ENCODE data around the gene SRF.

The SRF gene

DNA sequence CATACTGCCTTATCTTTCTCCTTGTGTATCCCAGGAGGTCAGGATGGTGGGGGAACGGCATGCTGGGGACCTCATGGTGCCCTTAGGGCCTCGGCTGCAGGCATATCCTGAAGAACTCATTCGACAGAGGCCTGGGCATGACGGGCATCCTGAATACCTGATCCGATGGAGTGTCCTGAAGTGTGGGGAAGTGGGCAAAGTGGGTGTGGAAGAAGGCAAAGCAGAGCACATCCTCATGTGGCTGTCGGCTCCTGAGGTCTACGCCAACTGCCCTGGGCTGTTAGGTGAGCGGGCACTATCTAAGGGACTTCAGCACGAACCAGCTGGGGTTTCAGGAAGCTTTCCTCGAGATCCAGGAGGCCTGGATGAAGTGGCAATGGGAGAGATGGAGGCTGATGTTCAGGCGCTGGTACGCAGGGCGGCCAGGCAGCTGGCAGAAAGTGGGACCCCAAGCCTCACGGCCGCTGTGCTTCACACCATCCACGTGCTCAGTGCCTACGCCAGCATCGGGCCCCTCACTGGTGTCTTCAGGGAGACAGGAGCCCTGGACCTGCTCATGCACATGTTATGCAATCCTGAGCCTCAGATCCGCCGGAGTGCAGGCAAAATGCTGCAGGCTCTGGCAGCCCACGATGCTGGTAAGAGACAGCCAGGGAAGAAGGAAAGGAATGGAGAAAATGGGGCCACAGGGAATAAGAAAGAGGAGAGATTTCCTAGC lies 13.4 kb downstream of the SRF start:
- no peak for DNase-seq

- DNase-seq: peak in 1 of 5 experiments; percentile 81
Observed at GRCh38 chr6:43185391-43185985, 14.4 kb downstream of the SRF start.

- no peak for DNase-seq
Observed at GRCh38 chr6:43186019-43186418, 14.9 kb downstream of the SRF start.

DNA sequence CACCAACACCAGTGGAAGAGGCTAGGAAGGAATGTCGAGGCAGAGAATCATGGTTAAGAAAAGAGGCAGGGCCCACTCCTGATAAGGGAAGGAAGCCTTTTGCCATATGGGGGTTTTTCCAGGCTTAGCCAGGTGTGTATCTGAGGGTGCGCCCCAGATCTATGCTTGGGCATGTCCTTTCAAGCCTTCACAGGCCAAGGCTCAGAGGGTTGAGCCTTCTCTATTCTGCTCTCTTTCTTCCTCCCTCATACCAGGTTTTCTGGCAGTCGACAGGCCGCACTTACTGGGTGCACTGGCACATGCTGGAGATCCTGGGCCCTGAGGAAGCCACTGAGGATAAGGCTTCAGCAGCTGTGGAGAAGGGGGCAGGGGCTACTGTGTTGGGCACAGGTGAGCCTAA lies 15.6 kb downstream of the SRF start:
- no peak for DNase-seq

- no peak for DNase-seq
Observed at GRCh38 chr6:43187821-43188220, 16.8 kb downstream of the SRF start.

DNA sequence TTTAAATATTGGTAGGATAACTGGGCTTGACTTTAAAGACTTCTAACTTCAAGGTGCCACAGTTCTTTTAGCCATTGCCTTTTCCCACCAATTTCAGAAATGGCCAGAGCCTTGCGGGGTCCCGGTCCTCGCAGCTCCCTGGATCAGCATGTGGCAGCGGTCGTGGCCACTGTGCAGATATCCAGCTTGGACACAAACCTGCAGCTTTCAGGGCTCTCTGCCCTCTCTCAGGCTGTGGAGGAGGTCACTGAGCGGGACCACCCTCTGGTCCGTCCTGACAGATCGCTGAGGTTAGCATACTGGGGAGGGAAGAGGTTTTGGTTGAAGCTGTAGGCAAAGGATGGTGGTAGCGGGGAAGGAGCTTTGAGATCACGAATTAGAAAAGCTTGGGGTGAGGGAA lies 17.4 kb downstream of the SRF start:
- no peak for DNase-seq

- DNase-seq: no peak
Observed at GRCh38 chr6:43189776-43190304, 18.8 kb downstream of the SRF start.

- no peak for DNase-seq
Observed at GRCh38 chr6:43192911-43193310, 21.8 kb downstream of the SRF start.

DNA sequence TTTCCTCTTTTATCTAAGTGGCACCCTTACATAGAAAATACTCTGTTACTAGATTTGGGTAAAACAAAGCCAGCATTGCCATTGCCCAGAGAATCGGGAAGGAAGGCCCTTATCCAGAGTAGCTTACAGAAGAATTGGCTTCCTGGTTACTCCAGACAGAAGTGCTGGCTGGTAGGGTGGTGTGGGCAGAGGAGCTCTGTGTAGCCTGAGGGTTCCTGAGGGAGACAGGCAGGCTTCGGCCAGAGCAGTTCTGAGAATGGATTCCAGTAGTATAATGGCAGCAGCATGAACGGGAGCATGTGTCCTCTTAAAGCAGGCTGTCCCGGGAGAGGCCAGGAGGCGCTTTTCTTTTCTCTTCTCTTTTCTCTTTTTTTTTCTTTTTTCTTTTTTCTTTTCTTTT lies 22.9 kb downstream of the SRF start:
- DNase-seq: no peak

- DNase-seq: no peak
Observed at GRCh38 chr6:43196337-43196736, 25.3 kb downstream of the SRF start.

DNA sequence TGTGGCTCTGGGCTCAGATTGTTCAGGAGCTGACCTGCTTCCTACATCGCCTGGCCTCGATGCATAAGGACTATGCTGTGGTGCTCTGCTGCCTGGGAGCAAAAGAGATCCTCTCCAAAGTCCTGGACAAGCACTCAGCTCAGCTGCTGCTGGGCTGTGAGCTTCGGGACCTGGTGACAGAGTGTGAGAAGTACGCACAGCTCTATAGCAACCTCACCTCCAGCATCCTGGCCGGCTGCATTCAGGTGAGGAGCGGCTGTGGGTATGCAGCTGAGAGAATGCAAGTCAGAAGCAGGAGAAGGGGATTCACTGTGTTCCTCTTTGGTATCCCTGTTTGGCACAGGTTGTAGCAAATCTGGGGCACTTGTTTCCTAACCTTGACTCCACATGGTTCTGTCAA lies 28.8 kb downstream of the SRF start:
- DNase-seq: no peak

DNA sequence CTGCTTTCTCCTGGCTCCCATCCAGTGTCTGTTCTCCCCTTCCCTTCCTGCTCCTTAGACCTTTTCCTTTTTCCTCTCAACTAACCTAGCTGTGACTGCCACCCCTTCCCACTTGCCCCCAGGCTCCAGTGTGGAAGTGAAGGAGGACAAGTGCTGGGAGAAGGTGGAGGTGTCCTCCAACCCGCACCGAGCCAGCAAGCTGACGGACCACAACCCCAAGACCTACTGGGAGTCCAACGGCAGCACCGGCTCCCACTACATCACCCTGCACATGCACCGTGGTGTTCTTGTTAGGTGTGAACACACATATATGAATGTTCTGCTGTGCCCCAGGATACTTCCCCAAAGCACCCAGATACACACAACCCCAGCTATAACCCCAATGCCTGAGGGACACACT lies 29.5 kb downstream of the SRF start:
- DNase-seq: no peak

GRCh38 chr6:43202451-43202850 lies 31.4 kb downstream of the SRF start:
- no peak for DNase-seq

GRCh38 chr6:43203029-43203717 lies 32.1 kb downstream of the SRF start:
- DNase-seq: no peak

DNA sequence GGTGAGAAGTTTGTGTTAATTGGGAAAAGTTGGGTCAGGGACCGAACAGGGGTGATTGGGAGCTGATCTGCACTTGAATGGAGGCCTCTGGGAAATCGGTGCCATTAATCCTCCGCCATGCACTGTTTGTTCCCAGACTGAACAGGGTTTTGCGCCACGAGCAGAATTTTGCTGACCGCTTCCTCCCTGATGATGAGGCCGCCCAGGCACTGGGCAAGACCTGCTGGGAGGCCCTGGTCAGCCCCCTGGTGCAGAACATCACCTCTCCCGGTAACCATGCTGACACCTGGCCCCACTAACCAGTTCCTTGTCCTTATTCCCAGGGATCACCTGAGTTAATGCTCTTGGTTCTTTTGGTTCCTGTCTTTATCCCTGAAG lies 32.6 kb downstream of the SRF start:
- no peak for DNase-seq

DNA sequence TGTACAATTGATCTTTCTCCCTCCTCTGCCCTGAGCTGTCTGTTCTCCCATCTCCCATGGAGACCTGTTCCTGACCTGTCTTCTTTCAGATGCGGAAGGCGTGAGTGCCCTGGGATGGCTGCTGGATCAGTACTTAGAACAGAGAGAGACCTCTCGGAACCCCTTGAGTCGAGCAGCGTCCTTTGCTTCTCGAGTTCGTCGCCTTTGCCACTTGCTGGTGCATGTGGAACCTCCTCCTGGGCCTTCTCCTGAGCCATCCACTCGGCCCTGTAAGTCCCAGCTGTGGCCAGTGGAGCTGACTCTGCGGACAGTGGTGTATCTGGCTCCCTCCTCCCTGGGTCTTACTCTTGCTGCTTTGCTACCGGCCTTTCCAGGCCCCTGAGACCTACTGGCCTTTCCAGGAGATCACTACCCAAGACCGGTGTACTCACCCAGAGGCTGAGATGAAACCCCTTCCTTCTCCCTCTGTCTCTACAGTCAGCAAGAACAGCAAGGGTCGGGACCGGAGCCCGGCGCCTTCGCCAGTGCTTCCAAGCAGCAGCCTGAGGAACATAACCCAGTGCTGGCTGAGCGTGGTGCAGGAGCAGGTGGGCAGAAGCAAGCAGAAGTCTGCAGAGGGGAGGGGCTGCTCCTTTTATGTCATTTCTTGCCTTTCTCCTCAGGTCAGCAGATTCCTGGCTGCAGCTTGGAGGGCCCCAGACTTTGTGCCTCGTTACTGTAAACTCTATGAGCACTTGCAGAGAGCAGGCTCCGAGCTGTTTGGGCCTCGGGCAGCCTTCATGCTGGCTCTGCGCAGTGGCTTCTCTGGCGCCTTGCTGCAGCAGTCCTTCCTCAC lies 33.4 kb downstream of the SRF start:
- DNase-seq: no peak

DNA sequence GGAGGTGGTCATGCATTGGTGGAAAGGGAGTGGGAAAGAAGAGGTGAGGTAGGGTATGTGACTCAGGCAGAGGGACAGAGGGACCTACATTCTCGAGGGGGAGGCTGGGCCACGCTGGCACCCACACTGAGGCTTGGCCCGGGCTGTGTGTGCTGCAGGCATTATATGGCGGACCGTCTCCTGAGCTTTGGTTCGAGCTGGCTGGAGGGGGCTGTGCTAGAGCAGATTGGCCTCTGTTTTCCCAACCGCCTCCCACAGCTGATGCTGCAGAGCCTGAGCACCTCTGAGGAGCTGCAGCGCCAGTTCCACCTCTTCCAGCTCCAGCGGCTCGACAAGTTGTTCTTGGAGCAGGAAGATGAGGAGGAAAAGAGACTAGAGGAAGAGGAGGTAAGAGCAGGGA lies 34.8 kb downstream of the SRF start:
- no peak for DNase-seq

DNA sequence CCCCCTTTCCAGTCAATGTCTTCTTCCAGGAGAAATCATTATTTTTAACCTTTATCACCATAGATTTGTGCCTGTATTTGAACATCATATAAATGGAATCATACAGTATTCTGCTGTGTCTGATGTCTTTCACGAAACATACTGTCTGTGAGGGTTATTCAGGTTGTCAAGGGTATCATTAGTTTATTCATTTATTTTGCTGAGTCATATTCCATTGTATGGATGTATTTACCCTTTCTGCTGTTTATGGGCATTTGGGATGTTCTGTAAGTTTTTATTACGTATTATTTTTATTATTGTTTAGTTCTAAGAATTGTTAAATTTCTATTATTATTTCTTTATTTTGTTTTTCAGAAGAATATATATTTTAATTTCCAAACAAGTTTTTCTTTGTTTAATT lies 36.2 kb downstream of the SRF start:
- no peak for DNase-seq

GRCh38 chr6:43211955-43212354 lies 40.9 kb downstream of the SRF start:
- no peak for DNase-seq

DNA sequence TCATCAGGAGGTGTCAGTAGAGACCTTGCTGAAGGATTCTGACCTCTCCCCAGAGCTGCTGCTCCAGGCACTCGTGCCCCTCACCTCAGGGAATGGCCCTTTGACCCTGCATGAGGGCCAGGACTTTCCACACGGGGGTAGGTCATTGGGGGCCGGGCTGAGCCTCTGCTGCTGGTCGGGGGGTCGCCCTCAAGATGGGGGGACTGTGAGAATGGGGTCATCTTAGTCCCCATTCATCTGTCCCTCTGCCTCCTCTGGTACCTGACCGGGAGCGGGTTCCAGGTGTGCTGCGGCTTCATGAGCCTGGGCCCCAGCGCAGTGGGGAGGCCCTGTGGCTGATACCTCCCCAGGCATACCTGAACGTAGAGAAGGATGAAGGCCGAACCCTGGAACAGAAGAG lies 42.4 kb downstream of the SRF start:
- DNase-seq: no peak

DNA sequence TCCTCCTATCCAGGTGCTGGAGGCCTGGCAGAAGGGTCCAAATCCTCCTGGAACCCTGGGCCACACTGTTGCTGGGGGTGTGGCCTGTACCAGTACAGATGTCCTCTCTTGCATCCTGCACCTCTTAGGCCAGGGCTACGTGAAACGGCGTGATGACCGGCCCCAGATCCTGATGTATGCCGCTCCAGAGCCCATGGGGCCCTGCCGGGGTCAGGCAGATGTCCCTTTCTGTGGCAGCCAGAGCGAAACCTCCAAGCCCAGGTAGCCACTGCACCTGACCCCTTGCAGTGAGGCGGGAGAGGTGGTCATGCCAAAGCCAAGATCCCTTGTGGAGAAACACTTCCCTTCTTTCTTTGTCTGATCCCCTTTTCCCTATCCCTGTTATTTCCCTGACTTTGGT lies 44.0 kb downstream of the SRF start:
- no peak for DNase-seq

DNA sequence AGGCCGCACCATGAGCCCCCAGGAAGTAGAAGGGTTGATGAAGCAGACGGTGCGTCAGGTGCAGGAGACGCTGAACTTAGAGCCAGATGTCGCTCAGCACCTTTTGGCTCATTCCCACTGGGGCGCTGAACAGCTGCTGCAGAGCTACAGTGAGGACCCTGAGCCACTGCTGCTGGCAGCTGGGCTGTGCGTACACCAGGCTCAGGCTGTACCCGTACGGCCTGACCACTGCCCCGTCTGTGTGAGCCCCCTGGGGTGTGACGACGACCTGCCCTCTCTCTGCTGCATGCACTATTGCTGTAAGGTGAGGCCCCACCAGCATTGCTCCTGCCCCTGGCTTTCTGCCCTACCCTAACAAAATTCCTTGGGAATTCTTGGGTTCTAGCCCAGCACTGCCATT lies 45.1 kb downstream of the SRF start:
- DNase-seq: no peak

- no peak for DNase-seq
Observed at GRCh38 chr6:43217351-43217750, 46.3 kb downstream of the SRF start.
